Activated T-cell treated with anti-CD3 and anti-CD28 coated beads, Interleukin-2, amount 50 U/mL, for 72 hours (primary cell): ENCODE data around the gene ADAMTS6. TPM values are rescaled to one million over a fixed set of nuclear protein-coding genes. Genes with fewer than 3 reads are reported as not detected.
A peak's percentile ranks its signal among the peaks of the same experiment; 100 is the strongest.

Source experiments
- ATAC-seq, 2 donors: fragments of 150-1000 bp; cut with Tn5 transposase; replicated peaks in 1 of 2; 2 replicates each; pipeline ENCODE4 v1.10.0; 2021; ENCODE audit warnings: moderate library complexity in 2 of 2, mild to moderate bottlenecking in 1 of 2
- DNase-seq, 2 donors: peaks; one replicate each; pipeline ENCODE4 v3.0.0; 2021 to 2022; ENCODE audit warnings: mixed read lengths in 1 of 2
- H3K27ac Mint-ChIP-seq: one replicate; pipeline ENCODE4 v1.8.0; 2022; ENCODE audit warnings: mild to moderate bottlenecking, moderate library complexity, mixed read lengths
- H3K27me3 Mint-ChIP-seq: one replicate; pipeline ENCODE4 v1.8.0; 2022; ENCODE audit warnings: low read depth, mixed read lengths
- H3K36me3 Mint-ChIP-seq, 2 donors: one replicate each; pipeline ENCODE4 v1.8.0; 2022; ENCODE audit warnings: mixed read lengths in 2 of 2, mild to moderate bottlenecking in 1 of 2; ENCODE audit not compliant: insufficient read depth in 2 of 2
- H3K4me1 Mint-ChIP-seq: one replicate; pipeline ENCODE4 v1.8.0; 2022; ENCODE audit warnings: low read depth, mixed read lengths
- H3K4me3 Mint-ChIP-seq, 2 donors: one replicate each; pipeline ENCODE4 v1.8.0; 2022; ENCODE audit warnings: mild to moderate bottlenecking in 2 of 2, mixed read lengths in 2 of 2, moderate library complexity in 2 of 2
- H3K9me3 Mint-ChIP-seq, 2 donors: one replicate each; pipeline ENCODE4 v1.8.0; 2022; ENCODE audit warnings: mixed read lengths in 2 of 2
- total RNA-seq, 2 donors: library from RNA; stranded (reverse); gene quantifications; one replicate each; pipeline ENCODE4 v1.2.3, GENCODE V29; 2022

The ADAMTS6 gene
- total RNA-seq, 2 donors from 2014 or later: 1.6 to 2.5 TPM

DNA sequence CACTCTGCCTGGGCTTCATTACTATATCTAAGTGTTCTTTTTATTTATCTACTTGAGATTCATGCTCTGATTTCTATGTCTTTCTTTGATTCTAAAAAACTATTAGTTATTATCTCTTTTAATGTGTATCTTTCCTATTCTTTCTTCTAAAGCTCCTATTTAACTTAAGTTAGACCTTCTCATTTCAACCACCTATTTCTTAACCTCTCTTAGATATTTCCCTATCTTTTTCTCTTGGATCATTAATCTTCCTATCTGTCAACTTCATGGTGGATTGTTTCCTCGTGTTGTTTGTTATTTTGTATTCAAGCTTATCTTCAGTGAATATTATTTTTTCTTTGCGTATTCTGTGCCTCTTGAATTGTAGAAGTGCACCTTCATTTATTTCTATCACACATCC lies 202.1 kb downstream of the ADAMTS6 start:
- Mint-ChIP-seq H3K27me3 (peaks cover 6% of the 10 kb centered on the region), H3K27ac (no peak overlapping the region), H3K4me1 (no peaks in the 10 kb centered on the region), H3K36me3 (no peaks in the 10 kb centered on the region), H3K4me3 (no peak overlapping the region), H3K9me3 (peaks cover 0 to 3% of the 10 kb centered on the region in 2 donors)
- DNase-seq: no peak
- ATAC-seq: no peak

DNA sequence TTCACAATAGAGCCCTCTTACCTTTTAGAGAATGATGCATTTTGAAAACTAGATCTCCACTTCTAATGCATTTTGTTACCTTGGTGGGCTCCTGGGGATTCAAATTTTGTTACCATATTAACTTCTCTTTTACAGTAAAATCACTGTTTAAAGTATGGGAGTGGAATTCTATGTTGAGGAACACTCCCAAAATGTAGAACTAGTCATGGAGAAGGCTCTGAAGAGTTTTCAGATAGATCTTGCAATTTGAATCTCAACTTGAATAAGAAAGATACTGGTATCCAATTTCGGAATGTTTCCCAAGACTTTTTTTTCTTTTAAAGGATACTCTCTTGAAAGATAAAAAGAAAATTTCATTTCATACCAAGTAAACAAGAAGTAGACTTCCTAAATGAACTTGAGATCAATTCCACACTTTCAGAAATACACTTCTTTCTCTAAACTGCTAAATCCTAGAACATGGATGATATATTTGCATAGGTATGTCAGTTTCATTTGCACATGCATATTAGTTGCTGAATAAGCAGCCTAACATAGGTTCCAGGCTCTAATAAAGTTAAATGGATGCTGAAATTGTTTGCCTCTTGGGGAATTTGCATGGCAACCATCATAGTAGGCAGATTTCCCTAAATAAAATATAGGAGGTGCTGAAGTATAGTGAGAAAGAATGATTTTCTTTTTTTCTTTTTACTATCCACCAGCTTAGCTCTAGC lies 205.4 kb downstream of the ADAMTS6 start:
- no peak overlapping the region for H3K4me3 Mint-ChIP-seq
- no peaks in the 10 kb centered on the region for H3K9me3 Mint-ChIP-seq
- ATAC-seq: no peak
- H3K27ac Mint-ChIP-seq: no peak overlapping the region
- H3K27me3 Mint-ChIP-seq: peaks cover 6% of the 10 kb centered on the region
- DNase-seq: no peak
- H3K36me3 Mint-ChIP-seq: no peaks in the 10 kb centered on the region
- no peaks in the 10 kb centered on the region for H3K4me1 Mint-ChIP-seq

DNA sequence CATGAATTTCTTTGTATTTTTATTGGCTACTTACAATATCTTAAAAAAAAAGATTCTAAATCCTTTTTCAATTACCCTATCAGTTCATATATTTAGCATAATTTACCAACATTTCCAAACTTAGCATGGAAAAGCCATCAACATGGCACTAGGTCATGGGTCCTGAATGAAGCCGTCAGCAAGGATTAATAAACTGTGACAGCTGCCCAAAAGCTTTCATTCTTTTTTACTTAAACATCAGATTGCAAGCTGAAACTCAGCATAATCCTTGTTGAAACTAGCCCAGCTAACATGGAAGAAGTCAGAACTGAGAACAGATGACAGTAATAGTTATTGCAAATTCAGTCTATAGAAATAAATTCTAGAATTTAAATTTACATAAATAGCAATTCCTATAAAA lies 209.8 kb downstream of the ADAMTS6 start:
- H3K4me1 Mint-ChIP-seq: no peaks in the 10 kb centered on the region
- no peaks in the 10 kb centered on the region for H3K9me3 Mint-ChIP-seq
- H3K27me3 Mint-ChIP-seq: no peaks in the 10 kb centered on the region
- DNase-seq: no peak
- H3K36me3 Mint-ChIP-seq: no peaks in the 10 kb centered on the region
- H3K4me3 Mint-ChIP-seq: no peak overlapping the region
- no peak overlapping the region for H3K27ac Mint-ChIP-seq
- no peak for ATAC-seq

DNA sequence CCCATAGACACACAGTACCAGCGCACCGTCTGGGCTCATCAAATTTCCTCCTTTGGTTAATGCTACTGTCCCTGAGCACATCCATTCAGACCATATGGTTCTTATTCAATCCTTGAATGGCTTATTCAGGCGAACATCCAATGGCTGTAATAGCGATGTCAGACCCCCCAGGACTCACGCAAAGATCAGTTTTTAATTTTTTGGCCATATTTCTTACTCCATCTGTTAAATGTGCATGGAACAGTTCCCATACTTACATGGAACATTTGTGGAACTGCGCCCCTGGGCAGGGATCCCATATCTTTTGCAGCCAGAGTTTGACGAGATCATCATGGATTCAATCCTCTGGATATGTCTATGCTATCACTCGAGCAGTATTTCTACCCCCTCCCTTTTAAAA lies 213.2 kb downstream of the ADAMTS6 start:
- H3K9me3 Mint-ChIP-seq: no peaks in the 10 kb centered on the region
- DNase-seq (no peak), ATAC-seq (no peak)
- H3K27ac Mint-ChIP-seq: no peak overlapping the region
- no peaks in the 10 kb centered on the region for H3K4me1 Mint-ChIP-seq
- no peaks in the 10 kb centered on the region for H3K27me3 Mint-ChIP-seq
- H3K4me3 Mint-ChIP-seq: no peak overlapping the region
- no peaks in the 10 kb centered on the region for H3K36me3 Mint-ChIP-seq

DNA sequence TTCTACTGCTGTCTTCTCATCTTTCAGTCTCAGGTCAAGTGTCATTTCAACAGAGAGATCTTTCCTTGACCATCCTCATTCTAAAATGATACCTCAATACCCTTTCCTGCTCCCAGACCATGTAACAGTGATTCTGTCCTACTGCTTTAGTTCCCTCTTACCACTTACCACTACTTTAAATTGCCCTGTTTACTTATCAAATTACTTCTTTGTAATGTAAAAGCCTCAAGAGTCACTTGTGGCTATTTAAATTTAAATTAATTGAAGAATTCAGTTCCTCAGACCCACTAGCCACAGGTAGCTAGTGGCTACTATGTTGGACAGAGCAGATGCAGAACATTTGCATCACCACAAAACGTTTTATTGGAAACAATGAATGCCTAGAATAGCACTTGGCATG lies 217.3 kb downstream of the ADAMTS6 start:
- DNase-seq: no peak
- H3K4me3 Mint-ChIP-seq: no peak overlapping the region
- ATAC-seq: no peak
- no peaks in the 10 kb centered on the region for H3K36me3 Mint-ChIP-seq
- H3K9me3 Mint-ChIP-seq: no peaks in the 10 kb centered on the region
- no peak overlapping the region for H3K27ac Mint-ChIP-seq
- no peaks in the 10 kb centered on the region for H3K27me3 Mint-ChIP-seq
- no peaks in the 10 kb centered on the region for H3K4me1 Mint-ChIP-seq

DNA sequence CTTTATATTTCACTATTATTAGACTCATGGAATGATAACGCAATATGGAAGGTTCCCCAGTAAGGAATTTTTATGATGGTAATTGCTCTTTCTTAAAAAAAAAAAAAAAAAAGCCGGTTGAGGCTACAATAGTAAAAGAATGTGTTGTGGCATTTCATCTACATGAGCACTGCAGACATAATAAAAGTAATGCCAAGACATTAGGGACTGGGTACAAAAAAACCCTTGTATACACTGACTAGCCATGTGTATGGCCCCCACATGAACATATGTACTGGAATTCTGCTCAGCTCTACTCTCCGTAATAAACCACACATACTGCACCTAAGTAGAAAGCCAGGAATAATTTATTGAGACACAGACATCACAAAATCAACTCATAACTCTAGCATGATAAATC lies 218.4 kb downstream of the ADAMTS6 start:
- Mint-ChIP-seq H3K27me3 (no peaks in the 10 kb centered on the region), H3K4me1 (no peaks in the 10 kb centered on the region), H3K4me3 (no peak overlapping the region), H3K9me3 (no peaks in the 10 kb centered on the region), H3K27ac (no peak overlapping the region), H3K36me3 (no peaks in the 10 kb centered on the region)
- ATAC-seq (no peak), DNase-seq (no peak)

DNA sequence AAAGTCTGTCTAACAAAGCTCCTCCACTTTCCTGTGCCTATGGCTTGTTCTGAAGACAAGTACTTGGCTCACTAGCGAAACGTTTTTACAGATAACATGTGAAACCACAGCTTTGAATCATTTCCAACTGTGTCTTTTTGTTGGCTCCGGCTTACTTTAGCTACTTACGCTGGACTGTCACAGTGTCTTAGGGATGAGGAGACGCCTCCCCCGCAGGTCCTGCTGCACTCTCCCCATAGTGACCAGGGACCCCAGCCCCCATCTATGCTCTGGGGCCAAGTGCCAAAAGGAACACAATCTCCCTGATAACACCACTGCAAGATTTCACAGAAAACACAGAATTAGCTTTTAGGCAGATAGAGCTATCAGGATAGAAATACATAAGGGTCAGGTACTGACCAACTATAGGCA lies 219.1 kb downstream of the ADAMTS6 start:
- Mint-ChIP-seq H3K4me3 (no peak overlapping the region), H3K27ac (no peak overlapping the region), H3K36me3 (no peaks in the 10 kb centered on the region), H3K27me3 (no peaks in the 10 kb centered on the region), H3K9me3 (peaks cover 0 to 2% of the 10 kb centered on the region in 2 donors), H3K4me1 (no peaks in the 10 kb centered on the region)
- ATAC-seq (no peak), DNase-seq (no peak)

DNA sequence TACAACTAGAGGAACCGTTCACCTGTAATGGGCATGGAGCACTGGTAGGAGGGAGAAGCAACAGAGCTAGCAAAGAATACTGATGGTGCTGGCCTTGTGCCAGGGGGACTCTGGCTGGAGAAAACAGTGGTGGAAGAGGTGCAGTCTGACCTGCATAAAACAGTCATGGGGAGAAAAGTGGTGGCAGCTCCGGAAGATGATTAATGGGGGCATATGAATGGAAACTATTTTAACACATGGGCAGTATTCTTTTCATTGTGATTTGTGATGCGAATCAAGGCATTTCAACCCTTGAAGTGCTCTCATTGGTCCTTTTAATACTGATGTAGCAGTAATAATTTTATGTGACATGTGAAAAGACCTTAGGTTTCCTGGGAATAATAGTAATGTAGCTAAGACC lies 219.6 kb downstream of the ADAMTS6 start:
- H3K27me3 Mint-ChIP-seq: no peaks in the 10 kb centered on the region
- no peaks in the 10 kb centered on the region for H3K4me1 Mint-ChIP-seq
- no peak for DNase-seq
- peaks cover 0 to 2% of the 10 kb centered on the region in 2 donors for H3K9me3 Mint-ChIP-seq
- H3K27ac Mint-ChIP-seq: no peak overlapping the region
- H3K4me3 Mint-ChIP-seq: no peak overlapping the region
- ATAC-seq: no peak
- no peaks in the 10 kb centered on the region for H3K36me3 Mint-ChIP-seq

DNA sequence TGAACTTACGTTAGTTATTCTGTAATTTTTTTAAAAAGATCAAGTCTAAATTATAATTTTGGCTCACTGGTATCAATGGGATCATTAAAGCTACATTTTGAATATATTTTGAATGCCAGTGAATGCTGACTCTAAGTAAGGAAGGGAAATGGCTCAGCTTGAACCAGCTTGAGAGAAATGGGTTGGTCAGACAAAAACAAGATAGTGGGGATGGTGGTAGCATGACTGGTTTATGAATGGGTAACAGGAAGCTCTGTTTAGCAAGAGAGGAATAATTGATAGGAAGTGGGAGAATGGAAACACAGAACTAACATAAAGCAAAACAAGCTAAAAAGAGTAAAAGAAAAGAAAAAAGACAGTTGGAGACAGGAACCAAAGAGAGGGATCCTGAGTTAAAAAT lies 220.2 kb downstream of the ADAMTS6 start:
- H3K4me1 Mint-ChIP-seq: no peaks in the 10 kb centered on the region

DNA sequence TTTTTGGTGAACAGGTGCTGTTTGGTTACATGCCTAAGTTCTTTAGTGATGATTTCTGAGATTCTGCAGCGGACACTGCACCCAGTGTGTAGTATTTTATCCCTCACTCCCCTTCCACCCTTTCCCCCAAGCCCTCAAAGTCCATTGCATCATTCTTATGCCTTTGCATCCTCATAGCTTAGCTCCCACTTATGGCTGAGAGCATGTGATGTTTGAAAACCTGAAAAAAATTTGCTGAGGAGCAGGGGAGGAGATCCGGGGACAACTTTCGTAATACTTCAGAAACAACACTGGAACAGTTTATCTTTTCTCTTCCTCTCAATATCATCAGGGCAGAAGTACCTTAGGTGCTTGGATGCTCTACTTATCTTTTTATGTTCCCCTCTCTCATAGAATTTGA lies 226.4 kb downstream of the ADAMTS6 start:
- H3K4me3 Mint-ChIP-seq: no peak overlapping the region
- H3K9me3 Mint-ChIP-seq: peaks cover 0 to 2% of the 10 kb centered on the region in 2 donors
- ATAC-seq: no peak
- no peaks in the 10 kb centered on the region for H3K4me1 Mint-ChIP-seq
- DNase-seq: no peak
- H3K27me3 Mint-ChIP-seq: no peaks in the 10 kb centered on the region
- H3K27ac Mint-ChIP-seq: no peak overlapping the region
- H3K36me3 Mint-ChIP-seq: no peaks in the 10 kb centered on the region

More for the DNA sequence above, 220.2 kb downstream of the ADAMTS6 start:
- H3K27ac Mint-ChIP-seq: no peak overlapping the region
- ATAC-seq (no peak), DNase-seq (no peak)
- H3K36me3 Mint-ChIP-seq: no peaks in the 10 kb centered on the region
- peaks cover 0 to 2% of the 10 kb centered on the region in 2 donors for H3K9me3 Mint-ChIP-seq
- no peak overlapping the region for H3K4me3 Mint-ChIP-seq
- no peaks in the 10 kb centered on the region for H3K27me3 Mint-ChIP-seq

DNA sequence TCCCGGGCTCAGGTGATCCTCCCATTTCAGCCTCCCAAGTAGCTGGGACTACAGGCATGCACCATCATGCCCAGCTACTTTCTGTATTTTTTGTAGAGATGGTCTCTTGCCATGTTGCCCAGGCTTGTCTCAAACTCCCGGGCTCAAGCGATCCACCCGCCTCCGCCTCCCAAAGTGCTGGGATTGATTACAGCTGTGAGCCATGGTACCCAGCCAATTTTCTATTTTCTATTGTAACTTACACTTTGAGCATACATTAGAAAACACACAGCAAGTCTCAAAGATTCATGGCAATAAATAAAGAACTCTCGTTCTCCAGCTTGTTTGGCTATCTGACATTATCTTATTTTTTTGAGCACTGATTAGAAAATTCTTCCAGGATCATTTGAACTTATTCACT lies 228.7 kb downstream of the ADAMTS6 start:
- Mint-ChIP-seq H3K36me3 (no peaks in the 10 kb centered on the region), H3K4me1 (no peaks in the 10 kb centered on the region), H3K27me3 (no peaks in the 10 kb centered on the region), H3K4me3 (no peak overlapping the region), H3K9me3 (no peaks in the 10 kb centered on the region), H3K27ac (peak overlapping the region; percentile 60)
- no peak for ATAC-seq
- no peak for DNase-seq

DNA sequence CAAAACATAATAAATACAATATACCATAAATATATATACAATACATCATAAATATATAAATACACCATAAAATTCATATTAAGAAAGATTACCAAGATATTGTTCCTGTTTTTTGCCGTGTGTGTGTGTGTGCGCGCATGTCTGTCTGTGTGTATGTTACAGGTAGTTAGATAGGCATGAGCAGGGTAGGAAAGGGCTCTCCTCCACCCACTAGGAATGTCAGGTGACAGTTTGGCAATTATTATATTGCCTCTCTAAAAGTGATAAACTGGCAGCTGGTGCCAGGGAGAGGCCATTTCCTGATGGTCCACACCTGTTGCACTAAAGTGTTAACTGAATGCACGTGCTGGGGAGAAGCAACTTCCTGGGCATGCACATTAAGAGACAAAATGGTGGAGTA lies 232.8 kb downstream of the ADAMTS6 start:
- ATAC-seq (no peak), DNase-seq (no peak)
- Mint-ChIP-seq H3K4me1 (no peaks in the 10 kb centered on the region), H3K9me3 (no peaks in the 10 kb centered on the region), H3K27ac (no peak overlapping the region), H3K4me3 (no peak overlapping the region), H3K27me3 (no peaks in the 10 kb centered on the region), H3K36me3 (no peaks in the 10 kb centered on the region)

DNA sequence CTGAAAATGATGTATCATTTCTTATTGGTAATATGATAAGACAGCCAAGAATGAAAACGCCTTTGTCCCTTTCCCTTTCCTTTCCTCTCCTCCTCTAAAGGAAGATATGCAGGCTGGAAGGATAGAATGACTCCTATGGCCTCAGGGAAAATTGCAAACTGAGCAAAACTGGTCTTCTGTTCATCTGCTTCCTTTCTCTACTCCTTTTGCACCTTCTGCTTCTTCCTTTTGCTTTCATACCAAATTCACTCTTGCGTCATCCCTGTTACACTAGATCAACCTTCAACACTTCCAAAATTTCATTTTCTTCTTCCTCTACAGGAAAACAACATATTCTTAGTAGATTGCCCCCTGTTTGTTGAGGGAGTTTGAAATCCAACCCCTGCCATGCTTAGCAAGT lies 234.1 kb downstream of the ADAMTS6 start:
- Mint-ChIP-seq H3K27me3 (no peaks in the 10 kb centered on the region), H3K4me3 (no peak overlapping the region)
- no peak for ATAC-seq

DNA sequence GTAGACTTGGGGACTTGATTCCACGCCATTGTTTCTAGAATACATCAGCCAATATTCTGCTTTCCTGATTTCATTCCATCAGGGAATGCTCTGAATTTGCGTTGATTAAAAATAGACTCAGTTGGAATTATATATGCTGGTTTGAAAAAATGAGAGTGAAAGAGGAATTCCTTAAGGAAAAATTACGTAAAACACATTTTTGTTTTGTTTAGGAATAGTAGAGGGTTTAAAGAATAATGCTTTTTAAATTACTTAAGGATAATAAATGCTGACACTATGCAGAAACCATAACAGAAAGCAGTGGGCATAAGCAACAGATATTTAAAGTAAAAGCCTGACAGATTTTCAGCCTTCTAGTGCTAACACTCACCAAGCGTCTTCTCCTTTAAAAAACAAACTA lies 235.0 kb downstream of the ADAMTS6 start:
- H3K4me3 Mint-ChIP-seq: no peak overlapping the region
- no peaks in the 10 kb centered on the region for H3K27me3 Mint-ChIP-seq
- H3K4me1 Mint-ChIP-seq: no peaks in the 10 kb centered on the region
- DNase-seq: no peak
- no peaks in the 10 kb centered on the region for H3K36me3 Mint-ChIP-seq
- ATAC-seq: no peak
- no peaks in the 10 kb centered on the region for H3K9me3 Mint-ChIP-seq
- H3K27ac Mint-ChIP-seq: no peak overlapping the region

More for the DNA sequence above, 234.1 kb downstream of the ADAMTS6 start:
- H3K9me3 Mint-ChIP-seq: no peaks in the 10 kb centered on the region
- no peak for DNase-seq
- H3K36me3 Mint-ChIP-seq: no peaks in the 10 kb centered on the region
- no peaks in the 10 kb centered on the region for H3K4me1 Mint-ChIP-seq
- H3K27ac Mint-ChIP-seq: peak overlapping the region; percentile 1
